ENCODE results near the gene COL27A1.

COL27A1 gene

DNA sequence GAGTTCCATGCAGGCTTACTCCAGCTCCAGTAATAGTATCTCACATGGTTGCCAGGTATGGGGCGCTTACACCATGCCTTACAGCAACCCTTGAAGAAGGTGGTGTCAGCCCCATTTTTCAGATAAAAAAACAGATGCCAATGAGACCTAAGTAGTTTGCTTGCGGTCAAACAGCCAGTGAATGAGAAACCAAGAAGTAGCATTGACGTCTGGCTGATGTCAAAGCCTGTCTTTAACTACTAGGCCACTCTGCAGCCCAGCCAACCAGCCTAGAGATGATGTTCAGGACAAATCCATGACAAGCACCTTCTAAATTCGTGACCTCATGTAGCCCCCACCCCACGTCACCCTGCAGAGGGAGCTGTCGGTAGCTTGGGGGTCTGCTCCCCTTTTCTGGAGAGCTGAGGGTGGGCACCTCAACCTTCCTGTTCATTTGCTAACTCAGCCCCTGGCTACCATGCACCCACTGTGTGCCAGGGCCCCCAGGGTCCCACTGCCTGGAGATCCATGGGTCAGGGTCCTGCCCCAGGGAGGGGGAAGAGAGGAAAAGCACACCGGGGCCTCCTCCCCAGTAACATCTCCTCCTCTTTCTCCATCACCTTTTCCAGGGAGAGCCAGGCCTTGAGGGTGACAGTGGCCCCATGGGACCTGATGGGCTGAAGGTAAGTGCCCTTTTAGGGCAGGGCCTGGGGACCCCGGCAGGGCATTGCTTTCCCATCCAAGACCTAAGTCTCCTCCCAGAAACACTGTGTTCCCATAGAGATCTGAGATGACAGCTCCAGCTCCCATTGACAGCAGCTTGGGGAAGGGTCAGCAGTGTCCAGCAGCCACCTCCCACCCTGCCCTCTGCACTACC lies 115.0 kb downstream of the COL27A1 start:
- no peak for DNase-seq (ENCODE audit: low read depth, low spot score)

DNA sequence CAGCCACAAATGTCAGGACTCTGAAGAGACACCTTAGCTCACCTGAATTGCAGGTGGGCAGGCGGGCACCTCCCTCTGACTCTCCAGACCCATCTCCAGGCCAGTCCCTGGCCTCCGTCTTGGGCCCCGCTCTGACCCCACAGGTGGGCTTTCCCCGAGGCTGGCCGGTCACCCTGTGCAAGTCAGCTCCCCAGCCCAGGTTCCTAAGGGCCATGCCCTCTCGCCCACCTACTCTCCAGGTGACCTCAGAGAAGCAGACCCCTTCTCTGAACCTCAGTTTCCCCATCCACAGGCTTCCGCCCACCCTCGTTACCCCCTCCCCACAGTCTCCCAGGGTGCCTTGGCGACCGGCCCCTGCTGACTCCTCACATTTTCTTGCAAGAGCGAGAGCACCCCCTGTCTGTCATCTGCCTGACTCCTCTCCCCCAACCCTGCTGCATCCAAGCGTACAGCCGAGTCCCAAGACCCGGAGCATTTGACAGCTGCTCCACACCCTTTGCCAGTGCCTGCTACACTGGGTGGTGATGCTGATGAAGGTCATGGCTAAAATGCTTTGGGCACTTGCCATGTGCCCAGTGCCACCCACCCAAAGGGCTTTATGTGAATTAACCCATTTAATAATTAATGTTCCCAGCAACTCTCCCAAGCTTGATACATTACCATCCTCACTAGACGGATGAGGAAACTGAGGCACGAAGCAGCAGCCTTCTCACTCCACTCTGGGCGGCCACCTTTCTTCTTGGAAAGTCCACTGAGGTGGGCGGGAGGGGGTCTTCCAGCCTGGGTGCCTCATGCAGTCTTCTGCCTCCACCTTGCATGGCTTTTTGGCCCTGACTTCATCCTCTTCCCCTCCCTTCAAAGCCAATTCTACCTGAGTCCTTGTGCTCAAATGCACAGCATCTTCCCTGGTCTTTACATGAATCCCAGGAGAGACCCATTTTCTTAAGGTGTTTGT lies 116.5 kb downstream of the COL27A1 start:
- peak; percentile 57 for DNase-seq (ENCODE audit: low read depth, low spot score)

DNA sequence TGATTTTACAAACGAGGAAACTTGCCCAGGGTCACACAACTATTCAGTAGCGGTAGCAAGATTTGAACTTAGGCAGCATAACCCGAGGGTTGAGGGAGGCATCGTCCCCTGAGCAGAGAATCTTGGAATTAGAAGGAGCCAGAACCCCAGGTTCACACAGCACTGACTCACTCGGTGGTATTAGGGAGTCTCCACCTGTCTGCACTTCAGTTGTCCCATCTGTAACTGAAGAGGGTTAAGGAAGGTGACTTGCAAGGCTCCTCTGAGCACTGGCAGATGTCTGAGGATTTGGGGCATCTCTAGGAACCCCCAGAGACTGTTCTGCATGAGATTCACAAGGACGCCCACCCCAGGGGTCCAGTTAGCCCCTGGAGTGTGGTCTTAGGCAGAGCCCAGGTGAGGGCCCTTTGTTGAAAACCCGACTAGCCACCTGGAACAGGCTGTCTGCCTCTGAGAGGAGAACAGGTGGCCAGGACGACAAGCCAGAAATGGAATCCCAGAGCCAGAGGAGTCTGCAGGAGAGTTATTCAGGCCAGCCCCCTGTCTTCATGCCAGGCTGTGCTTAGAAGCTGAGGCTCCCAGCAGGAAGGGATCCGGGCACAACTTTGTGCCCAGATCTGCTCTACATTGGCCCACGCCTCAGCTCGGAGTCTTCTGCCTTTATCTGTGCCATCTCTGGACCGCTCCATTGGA lies 117.5 kb downstream of the COL27A1 start:
- DNase-seq (ENCODE audit: low read depth, low spot score) = no peak

DNA sequence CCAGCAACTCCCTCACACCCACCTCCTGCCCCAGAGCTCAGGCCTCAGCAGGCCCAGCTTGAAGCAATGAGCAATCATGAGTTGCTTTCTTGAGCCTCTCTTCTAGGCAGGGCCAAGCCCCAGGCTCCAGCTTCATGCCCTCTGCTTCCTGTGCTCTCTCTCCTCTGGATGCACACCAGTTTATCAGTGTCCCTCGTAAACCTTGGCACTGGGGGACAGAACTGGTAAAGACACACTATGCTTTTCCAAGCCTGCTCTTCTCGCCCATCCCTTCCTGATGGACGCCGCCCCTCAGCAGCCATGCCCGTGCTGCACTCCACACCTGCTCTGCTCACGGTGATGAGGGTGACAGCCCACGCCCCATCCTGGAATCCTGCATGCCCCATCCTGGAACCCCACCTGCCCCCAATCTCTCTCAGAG lies 118.1 kb downstream of the COL27A1 start:
- no peak for DNase-seq (ENCODE audit: low read depth, low spot score)

DNA sequence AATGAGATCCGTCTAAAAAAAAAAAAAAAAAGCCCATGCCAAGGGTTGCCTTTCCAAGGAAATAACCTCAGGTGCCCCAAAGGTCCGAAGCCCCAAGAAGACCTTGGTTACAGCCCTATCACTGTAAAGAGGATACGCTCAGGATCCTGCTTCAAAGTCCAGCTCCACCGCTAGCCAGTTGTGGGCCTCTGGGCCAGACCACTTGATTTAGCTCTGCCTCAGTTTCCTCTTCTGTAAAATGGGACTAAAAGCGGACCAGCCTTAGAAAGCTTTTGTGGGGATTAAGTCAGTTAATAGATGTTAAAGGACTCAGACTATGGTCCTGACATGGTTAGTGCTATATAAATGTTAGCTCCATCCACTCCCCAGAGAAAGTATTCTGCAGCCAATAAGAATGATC lies 118.9 kb downstream of the COL27A1 start:
- DNase-seq (ENCODE audit: low read depth, low spot score) = no peak

DNA sequence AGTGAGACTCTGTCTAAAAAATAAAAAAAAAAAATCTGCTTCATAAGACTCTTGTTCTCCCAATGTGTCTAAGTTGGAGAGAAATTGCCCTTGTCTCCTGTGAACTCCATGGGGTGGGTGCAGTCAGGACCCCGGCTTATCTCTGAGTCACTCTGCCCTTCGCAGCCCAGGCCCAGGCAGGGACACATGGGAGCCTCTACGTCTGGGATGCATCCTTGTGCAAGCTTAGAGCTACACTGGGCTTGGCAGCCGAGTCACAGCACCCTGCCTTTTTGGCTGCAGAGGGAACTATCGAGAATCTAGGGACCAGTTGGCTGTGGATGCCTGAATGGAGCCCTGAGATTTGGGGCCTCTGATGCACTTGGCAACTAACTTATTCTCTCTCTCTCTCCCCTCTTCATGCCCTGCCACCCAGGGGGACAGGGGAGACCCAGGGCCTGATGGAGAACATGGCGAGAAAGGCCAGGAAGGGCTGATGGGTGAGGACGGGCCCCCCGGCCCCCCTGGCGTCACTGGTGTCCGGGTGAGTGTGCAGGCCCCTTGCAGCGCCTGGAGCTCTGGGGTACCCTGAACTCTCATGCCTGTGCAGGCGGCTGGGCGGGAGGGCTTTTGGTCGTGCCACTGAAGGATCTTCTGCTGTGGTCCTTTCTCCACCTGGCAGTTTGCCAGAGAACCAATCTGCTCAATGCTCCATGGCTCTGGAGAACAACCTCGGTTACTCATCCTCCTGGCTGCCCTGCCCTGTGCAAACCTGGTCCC lies 120.1 kb downstream of the COL27A1 start:
- no peak for DNase-seq (ENCODE audit: low read depth, low spot score)

DNA sequence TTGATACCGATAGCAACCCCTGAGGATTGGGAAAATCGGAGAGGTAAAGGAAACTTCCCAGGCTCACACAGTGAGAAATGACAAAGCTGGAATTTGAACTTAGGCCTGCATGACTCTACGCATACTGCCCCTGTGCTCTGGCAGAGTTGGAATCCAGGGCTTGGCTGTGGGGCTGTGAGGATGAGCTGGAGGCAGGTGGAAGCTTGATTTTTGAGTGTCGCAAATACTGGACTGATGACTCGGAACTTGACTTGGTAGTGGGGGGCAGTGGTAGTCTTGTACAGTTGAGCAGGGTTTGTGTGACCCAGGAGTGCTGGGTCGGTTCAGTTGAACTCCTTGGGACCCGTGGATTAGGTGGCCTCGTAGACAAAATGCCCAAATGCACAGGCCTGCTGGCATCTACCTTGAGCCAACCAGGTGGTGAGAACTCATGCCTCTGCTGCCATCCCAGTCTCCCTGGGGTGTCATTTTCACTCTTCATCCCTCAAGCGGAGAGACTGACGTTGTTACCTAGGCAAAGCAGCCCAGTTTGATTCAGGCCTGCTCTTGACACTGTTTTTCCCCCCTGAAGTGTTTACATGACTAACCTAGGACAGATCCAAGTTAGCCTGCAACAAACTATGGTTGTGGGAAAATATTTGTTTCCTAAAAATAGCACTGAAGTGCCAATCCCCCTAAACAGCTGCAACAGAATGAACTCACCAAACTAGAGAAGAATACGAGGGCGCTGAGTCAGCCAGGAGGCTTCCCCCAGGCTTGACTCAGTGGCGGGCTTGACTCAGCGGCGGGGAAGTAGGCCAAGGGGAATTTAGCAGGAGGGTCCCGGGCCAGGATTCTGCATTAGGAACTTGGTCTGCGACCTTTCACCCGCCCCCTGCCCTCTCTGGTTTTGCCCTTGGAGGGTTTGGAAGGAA lies 121.8 kb downstream of the COL27A1 start:
- no peak for DNase-seq (ENCODE audit: low read depth, low spot score)

DNA sequence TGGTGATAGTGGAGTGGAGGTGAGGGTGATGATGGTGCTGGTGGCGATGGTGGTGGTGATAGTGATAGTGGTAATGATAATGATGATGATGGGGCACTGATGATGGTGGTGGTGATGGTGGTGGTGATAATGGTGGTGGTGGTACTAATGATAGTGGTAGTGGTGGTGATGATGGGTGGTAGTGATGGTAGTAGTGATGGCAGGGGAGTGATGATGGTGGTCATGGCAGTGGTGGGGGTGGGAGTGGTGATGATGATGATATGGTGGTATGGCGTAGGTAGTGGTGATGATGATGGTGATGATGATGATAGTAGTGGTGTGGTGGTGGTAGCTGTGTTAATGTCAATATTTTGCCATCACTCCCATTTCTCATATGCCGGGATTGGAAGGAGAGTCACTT lies 123.0 kb downstream of the COL27A1 start:
- no peak for DNase-seq (ENCODE audit: low read depth, low spot score)

DNA sequence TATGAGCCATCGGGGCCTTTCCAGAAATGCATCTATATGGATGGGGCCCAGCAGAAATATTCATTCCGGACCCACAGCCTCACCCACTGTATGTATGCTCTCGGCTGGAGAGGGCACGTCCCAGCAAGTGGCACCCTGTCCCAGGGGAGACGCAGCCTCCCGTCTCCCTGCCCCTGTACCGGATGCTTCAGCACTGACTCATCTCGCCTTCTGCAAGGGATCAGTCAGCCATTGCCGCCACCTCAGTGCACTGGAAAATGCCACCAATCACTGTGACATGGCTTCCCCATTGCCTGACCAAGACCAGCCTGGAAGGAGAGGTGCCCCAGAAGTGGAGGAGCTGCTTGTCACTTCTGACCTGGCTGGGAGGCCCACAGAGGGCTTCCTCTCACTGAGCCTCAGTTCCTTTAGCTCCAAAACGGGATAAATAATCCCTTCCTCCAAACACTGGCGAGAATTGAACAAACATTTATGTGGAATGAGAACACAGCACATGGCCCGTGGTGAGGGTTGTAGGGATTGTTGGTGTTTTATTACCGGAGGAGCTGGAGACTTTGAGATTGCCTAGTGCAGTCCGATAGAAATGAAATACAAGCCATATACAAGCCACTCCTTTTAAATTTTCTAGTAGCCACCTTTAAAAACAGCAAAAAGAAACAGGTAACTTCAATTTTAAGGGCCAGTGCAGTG lies 123.7 kb downstream of the COL27A1 start:
- DNase-seq (ENCODE audit: low read depth, low spot score) = peak; percentile 45

DNA sequence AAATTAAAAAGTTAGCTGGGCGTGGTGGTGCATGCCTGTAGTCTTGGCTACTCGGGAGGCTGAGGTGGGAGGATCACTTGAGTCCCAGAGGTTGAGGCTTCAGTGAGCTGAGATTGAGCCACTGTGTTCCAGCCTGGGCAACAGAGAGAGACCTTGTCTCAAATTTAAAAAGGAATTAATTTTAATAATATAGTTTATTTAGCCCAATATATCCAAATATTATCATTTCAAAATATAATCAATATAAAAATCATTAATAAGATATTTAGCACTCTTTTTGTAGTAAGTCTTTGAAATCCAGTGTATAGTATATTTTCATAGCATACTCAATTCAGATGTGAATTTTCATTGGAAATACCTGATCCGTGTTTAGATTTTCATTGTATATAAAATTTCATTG lies 124.4 kb downstream of the COL27A1 start:
- DNase-seq (ENCODE audit: low read depth, low spot score) = no peak

DNA sequence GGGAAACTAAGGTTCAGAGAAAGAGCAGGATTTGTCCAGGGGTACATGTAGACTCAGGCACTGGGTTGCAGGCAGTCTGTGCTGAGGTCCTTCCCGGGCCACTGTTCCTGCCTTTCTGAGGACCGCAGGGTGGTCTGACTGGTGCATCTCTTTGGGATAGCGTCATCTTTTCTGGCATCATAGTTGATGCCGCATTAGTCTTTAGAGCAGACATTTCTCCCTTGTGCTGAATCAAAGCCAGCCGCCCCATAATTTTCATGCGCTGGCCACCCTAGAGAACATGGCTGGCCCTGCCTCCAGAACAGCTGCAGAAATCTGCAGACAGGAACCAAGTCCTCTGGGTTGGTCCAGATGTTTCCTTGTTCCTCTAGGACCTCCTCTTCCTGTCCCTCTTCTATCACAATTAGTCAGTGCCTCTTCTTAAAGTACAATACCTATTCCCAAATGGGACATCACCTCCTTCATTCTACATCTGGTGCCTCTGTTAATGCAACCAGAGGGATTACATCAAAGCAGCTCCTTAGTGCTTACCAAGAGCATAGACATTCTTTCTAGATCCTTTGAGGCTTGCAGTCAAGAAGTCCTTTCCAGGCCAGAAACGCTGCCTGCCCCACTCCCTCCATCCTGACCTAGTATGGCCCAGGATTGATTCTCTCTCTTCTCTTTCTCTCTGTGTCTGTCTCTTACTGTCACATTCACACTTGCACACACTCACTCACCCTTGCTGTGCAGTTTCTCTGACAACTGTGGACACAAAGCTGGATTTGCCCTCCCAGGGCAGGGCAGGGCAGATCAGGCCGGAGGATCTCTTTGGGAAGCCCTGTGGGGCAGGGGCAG lies 125.5 kb downstream of the COL27A1 start:
- no peak for DNase-seq (ENCODE audit: low read depth, low spot score)

DNA sequence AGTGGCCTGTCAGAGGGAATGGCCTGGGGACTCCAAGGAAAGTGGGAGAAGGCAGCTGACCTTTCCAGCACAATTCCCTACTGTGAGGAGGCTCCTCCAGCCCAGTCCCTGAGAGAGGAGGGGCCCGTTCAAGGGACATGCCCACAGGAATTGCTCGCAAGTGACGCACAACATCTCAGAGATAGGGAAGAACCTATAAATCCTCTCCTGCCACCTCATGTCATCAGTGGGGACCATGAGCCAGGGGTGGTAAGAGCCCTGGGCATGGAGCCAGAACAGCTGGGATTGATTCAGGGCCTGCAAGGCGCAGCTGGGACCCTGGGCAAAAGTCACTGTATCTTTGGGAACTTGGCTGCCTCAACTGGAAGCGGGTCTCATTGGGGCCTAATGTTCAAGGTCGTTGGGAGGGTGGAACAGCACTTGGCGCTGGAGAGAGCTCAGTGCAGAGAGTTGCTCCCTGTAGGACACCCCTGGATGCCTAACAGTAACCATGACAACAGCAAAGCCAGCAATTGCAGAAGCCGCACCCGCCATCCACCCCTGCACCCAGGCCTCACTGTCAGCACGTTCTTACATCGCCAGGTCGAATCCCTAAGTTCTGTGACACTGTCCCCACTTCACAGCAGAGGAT lies 126.3 kb downstream of the COL27A1 start:
- DNase-seq (ENCODE audit: low read depth, low spot score) = no peak

DNA sequence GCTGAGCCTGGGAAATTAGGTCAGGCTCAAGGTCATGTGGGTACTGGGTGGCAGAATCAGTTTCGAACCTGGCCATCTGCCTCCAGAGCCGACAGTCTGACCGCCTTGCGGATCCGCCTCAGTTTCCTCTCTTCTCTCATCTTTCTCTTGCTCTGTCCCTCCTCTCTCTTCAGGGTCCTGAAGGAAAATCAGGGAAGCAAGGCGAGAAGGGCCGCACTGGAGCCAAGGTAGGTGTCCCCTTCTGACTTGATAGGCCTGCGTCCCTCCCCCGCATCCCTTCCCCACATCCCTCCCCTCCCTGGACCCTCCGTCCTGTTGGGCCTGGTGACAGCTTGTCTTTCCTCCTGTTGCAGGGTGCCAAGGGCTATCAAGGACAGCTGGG lies 126.8 kb downstream of the COL27A1 start:
- DNase-seq (ENCODE audit: low read depth, low spot score) = no peak

DNA sequence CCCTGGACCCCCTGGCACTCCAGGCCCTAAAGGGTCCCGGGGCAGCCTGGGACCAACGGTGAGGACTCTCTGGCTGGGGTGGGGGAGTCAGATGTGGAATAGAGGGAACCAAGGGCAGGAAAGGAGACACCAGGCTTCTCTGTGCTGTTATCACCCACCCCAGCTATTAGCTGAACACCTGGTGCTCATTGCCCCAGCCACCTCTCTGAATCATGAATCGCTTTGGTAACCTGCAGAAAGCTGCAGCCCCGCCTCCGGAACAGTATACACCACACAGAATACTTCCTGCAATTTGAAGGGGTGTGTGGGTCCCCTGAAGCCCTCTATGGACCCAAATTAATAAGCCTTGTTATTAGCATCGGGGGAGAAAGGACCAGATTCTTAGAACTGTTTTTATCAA lies 127.2 kb downstream of the COL27A1 start:
- DNase-seq (ENCODE audit: low read depth, low spot score) = no peak

DNA sequence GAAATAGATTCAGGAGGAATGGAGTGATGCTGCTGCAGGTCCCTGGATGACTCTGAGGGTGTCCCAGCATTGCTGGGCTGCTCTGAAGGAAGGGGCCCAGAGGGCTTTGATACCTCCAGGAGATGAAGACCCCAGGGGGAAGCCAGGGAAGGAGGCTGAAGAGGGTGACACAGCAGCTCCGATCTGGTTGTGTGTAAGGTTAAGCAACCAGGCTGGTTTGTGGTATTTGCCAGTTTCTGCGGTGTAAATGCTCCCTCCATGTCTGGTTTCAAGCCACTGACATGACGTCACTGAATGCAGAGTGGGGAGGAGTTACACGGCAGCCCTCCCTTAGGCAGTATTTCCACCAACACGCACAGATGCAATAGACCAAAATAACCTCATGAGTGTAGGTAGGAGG lies 127.6 kb downstream of the COL27A1 start:
- DNase-seq (ENCODE audit: low read depth, low spot score) = peak; percentile 51

DNA sequence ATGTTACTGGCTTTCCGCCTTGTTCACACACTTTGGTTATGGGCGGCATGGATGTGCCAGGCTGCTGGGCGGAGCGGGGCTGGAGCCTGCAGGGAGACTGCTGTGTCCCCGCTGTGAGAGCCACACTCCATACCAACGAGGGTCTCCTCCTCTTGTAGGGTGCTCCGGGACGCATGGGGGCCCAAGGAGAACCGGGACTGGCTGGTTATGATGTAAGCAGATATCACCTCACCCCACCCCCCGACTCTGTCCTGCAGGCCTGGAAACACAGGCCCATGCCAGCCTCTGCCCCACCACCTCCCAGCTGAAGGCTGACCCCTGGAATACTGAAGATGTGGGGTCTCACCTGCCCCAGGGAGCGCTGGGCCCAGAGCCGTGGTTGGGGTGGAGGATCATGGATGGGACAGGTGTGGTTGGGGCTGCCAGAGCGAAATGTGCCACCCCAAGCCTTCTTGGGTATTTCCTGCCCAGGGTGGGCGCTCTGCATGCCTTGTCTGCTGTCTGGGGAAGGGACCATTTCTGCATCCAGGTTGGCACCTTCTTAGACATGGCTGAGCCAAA lies 128.3 kb downstream of the COL27A1 start:
- no peak for DNase-seq (ENCODE audit: low read depth, low spot score)

DNA sequence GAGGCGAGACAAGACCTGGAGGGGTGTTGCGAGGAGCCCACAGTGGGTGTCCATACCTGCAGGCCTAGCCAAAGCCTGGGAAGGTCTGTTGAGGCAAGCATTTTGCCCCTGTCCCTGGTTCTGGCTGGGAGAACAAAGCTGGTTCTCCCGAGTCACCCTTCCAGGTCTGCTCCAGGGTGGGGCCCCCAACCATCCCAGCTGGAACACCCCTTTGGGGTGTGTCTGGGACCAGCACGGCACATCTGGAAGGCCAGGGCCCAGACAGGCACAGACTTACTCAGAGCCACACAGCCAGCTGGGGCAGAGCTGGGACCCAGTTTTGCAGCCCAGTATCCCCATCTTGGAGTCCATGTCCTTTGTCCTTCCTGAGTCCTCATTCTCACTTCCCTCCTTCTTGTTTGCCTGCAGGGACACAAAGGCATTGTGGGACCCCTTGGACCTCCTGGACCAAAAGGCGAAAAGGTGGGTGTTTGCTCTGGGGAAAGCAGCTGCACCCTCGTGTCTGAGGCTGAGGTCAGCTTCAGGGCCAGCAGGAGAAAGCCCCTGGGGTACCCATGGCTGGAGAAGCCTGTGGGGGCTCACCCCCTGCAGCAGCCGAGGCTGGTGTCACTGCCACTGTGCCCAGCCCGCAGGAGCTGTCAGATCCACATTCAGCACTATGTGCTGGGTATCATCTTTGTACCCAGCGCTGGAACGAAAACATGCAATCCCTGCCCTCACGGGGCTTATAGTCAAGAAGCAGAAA lies 129.2 kb downstream of the COL27A1 start:
- no peak for DNase-seq (ENCODE audit: low read depth, low spot score)

Data from ELF-1 (cell line).